GM12875 (cell line): ENCODE data around the gene NCKAP5.

ENCODE experiments used
- H3K4me3 ChIP-seq: one replicate; pipeline ENCODE4 v1.5.1; 2011; ENCODE audit warnings: low read depth, low read length, control low read depth
- CTCF ChIP-seq: IDR thresholded peaks from 2 replicates; pipeline ENCODE4 v1.5.1; 2011; ENCODE audit warnings: low read depth, mild to moderate bottlenecking, control low read depth, inconsistent platforms, low read length, moderate library complexity, borderline replicate concordance; ENCODE audit not compliant: insufficient read depth

The NCKAP5 gene

DNA sequence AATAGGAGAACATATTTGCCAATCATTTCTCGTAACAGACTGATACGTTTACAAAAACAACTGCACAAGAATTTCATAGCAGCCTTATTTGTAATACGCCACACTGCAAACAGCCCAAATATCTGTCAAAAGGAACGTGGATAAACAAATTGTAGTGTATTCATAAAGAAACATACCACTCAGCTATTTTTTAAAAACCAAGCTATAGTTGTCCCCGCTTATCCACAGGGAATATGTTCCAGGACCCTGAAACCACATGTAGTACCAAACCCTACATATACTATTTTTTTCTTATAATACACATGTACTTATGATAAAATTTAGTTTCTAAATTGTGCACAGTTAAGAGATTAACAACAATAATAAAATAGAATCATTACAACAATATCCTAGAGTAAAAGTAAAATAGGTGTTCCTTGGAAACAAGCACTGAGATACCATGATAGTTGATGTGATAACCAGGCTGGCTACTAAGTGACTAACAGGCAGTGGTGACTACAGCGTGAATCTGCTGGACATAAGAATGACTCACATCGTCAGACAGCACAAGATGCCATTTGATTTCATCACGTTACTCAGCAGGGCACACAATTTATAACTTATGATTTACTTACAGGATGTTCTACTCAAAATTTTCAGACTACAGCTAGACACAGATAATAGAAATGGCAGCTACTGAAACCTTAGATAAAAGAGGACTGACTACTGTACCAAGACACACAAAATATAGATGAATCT, 367.4 kb downstream of the NCKAP5 start:
- no peak for TF ChIP-seq CTCF
- H3K4me3 ChIP-seq, result no peak overlapping the region

GRCh38 chr2:133198678-133199077, 369.6 kb downstream of the NCKAP5 start:
- no peak for TF ChIP-seq CTCF
- H3K4me3 ChIP-seq, result no peak overlapping the region

- no peak overlapping the region for H3K4me3 ChIP-seq
- no peak for TF ChIP-seq CTCF
Measured at GRCh38 chr2:133197156-133197555, 371.1 kb downstream of the NCKAP5 start.

DNA sequence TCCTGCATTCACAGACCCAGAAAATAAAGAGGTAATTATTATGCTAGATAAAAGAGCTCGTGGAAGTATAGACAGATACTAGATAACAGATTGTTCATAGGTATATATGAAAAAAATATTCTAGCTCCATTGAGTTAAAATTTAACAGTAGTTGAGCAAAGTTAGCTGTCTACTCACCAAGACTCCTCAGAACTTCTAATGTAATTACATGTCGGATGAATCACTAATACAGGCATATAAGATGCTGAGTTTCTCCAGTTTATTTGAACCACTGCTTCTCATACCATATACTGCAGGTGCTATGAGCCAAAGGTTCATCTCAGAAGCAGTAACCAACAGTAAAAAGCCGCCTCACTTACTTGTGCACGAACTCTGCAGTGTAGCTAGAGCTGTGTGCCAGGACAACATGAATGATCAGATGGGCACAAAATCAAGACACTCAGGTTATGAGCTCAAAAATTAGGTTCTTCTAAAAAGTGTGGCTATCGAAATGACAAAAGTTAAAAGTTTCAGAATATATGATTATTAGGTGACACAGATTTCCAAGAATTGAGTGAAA, 373.4 kb downstream of the NCKAP5 start:
- no peak overlapping the region for H3K4me3 ChIP-seq
- no peak for TF ChIP-seq CTCF

DNA sequence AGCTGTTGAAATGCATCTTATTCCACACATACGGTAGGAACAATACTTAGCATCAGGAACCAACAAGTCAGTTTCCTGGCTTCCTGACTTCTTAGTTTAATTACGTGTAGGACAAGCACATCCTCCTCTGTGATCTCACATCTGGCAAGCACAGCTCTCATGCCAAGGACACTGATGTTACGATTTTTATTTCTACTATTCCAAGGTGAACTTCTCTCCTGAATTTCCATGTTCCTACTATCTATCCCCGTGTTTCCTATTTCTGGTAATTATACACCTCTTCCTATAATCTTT, 374.0 kb downstream of the NCKAP5 start:
- H3K4me3 ChIP-seq, result no peak overlapping the region
- no peak for TF ChIP-seq CTCF

DNA sequence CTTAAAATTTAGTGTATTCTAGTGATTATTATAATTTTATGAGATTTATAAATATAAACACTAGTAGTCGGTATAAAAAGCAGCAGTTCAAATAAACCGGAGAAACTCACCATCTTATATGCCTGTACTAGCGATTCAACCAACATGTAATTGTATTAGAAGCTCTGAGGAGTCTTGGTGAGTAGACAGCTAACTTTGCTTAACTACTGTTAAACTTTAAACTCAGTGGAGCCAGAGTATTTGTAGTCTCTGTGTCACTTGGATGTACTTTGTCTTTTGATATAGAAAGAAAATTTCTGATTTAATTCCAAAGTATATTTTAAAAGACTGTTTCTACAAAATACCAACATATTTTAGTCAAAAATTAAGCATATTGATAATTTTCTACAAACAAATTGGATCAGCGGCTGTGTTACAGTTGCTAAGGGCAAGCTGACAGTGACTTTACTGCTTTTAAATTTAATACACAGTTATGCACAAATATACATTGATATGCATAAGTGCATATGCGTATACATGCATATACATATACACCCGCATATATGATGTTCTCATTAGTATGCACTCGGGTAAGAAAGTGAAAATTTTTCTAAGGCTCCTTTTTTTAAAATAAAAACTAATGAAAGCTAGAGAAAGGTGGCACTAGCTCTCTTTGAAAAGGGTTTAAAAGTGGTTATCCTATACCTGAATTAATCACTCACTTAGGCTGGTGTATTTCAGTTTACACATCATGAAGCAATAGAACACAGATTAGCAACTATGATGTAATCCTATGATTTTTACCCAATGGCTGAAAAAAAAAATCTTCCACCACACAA, 374.5 kb downstream of the NCKAP5 start:
- H3K4me3 ChIP-seq, result no peak overlapping the region
- no peak for TF ChIP-seq CTCF

- TF ChIP-seq CTCF, result no peak
- H3K4me3 ChIP-seq, result no peak overlapping the region
Measured at GRCh38 chr2:133192028-133192427, 376.2 kb downstream of the NCKAP5 start.
